GM12878 (cell line): ENCODE results near the gene PPP1R1B. TPM values are rescaled to one million over a fixed set of nuclear protein-coding genes. Genes with fewer than 3 reads are reported as not detected.

ENCODE experiments used
- ATAC-seq: fragments of 200-7000 bp; cut with Tn5 transposase; 3 replicates; pipeline ENCODE4 v1.9.1; 2020; ENCODE audit warnings: mild to moderate bottlenecking, moderate library complexity
- BruUV-seq: library from RNA; stranded (reverse); fragments of 400-500 nt; replicated peaks from 2 replicates; lab custom pipeline; 2021; lab: Mats Ljungman, UMichigan
- CTCF ChIA-PET: fragments of 300-600 bp; sonication (Branson Sonifier 250); formaldehyde crosslinking; extraction: SDS; loops from one replicate; lab custom pipeline; 2021; ENCODE audit warnings: inconsistent platforms; lab: Yijun Ruan, JAX
- POLR2A ChIA-PET: fragments of 350-600 bp; formaldehyde crosslinking; extraction: SDS; loops from one replicate; lab custom pipeline; 2021; ENCODE audit warnings: inconsistent platforms; lab: Charles Lee
- RAD21 ChIA-PET: fragments of 300-600 bp; sonication (Branson Sonifier 250); formaldehyde crosslinking; loops from one replicate; lab custom pipeline; 2023; ENCODE audit warnings: antibody characterized with exemption; ENCODE audit not compliant: unreplicated experiment; lab: Charles Lee
- SMC1A ChIA-PET: fragments of 300-600 bp; sonication (Branson Sonifier 250); formaldehyde crosslinking; loops from one replicate; lab custom pipeline; 2023; ENCODE audit not compliant: unreplicated experiment, uncharacterized antibody; lab: Charles Lee
- DNase-seq: peaks from one replicate; pipeline ENCODE4 v3.0.0-alpha.2; 2011; ENCODE audit warnings: low read depth, low spot score
- FAIRE-seq: peaks from 3 replicates; lab custom pipeline; 2011; peaks lifted over from hg19 to GRCh38; lab: Jason Lieb, UNC
- H2AFZ ChIP-seq: 2 replicates; pipeline ENCODE4 v1.6.0; 2011; ENCODE audit warnings: low read depth, low read length, control low read depth; ENCODE audit not compliant: control insufficient read depth
- H3K27ac ChIP-seq: 2 replicates; pipeline ENCODE4 v1.5.1; 2011; ENCODE audit warnings: control low read depth; ENCODE audit not compliant: control insufficient read depth, insufficient read depth
- H3K27me3 ChIP-seq, 2 experiments: replicated peaks in 1 of 2; 2 replicates each; pipeline versions ENCODE4 v1.6.0 to v1.6.1; 2011; ENCODE audit warnings: low read length in 1 of 2; ENCODE audit not compliant: control insufficient read depth in 2 of 2, insufficient read depth in 2 of 2
- H3K36me3 ChIP-seq, 2 experiments: 2 replicates each; pipeline ENCODE4 v1.5.1; 2011; ENCODE audit warnings: low read length in 1 of 2; ENCODE audit not compliant: control insufficient read depth in 2 of 2, insufficient read depth in 2 of 2
- H3K4me1 ChIP-seq: 2 replicates; pipeline ENCODE4 v1.6.1; 2011; ENCODE audit warnings: mild to moderate bottlenecking, low read length, moderate library complexity, mixed read lengths; ENCODE audit not compliant: control insufficient read depth, insufficient read depth
- H3K4me2 ChIP-seq: 2 replicates; pipeline ENCODE4 v1.6.0; 2011; ENCODE audit warnings: control low read depth; ENCODE audit not compliant: control insufficient read depth, insufficient read depth
- H3K4me3 ChIP-seq: fragments of 200-600 bp; sonication (generic); 2 replicates; pipeline ENCODE4 v1.5.1; 2016
- H3K79me2 ChIP-seq: 2 replicates; pipeline ENCODE4 v1.6.0; 2011; ENCODE audit warnings: low read length; ENCODE audit not compliant: control insufficient read depth, insufficient read depth
- H3K9ac ChIP-seq: 2 replicates; pipeline ENCODE4 v1.8.0; 2011; ENCODE audit warnings: low read length, control low read depth, mixed read lengths; ENCODE audit not compliant: control insufficient read depth, insufficient read depth
- H3K9me3 ChIP-seq: replicated peaks from 3 replicates; pipeline ENCODE4 v1.5.1; 2011; ENCODE audit warnings: mild to moderate bottlenecking, low read length; ENCODE audit not compliant: control insufficient read depth, insufficient read depth
- H4K20me1 ChIP-seq: 2 replicates; pipeline ENCODE4 v1.6.0; 2011; ENCODE audit not compliant: control insufficient read depth, insufficient read depth
- BACH1 ChIP-seq: fragments of 450-650 bp; IDR thresholded peaks from 2 replicates; pipeline ENCODE4 v1.6.1; 2017; ENCODE audit warnings: mild to moderate bottlenecking, borderline replicate concordance
- CBX3 ChIP-seq: fragments of 200-600 bp; sonication (generic); IDR thresholded peaks from 2 replicates; pipeline ENCODE4 v1.6.1; 2016; ENCODE audit warnings: low read depth, borderline replicate concordance
- CHD4 ChIP-seq: fragments of 200-600 bp; sonication (generic); IDR thresholded peaks from 2 replicates; pipeline ENCODE4 v1.6.1; 2016; ENCODE audit warnings: mild to moderate bottlenecking
- WGBS: methylation state at CpG from one replicate; pipeline ENCODE4 v1.1.6; 2016; ENCODE audit warnings: low lambda C conversion rate; ENCODE audit not compliant: insufficient replicate concordance, insufficient coverage; ENCODE audit errors: missing lambda C conversion rate; 5-methylcytosine and 5-hydroxymethylcytosine counted together
- in situ Hi-C: fragments of 300-500 bp; cut with MboI; formaldehyde crosslinking; loops from 9 replicates; pipeline ENCODE4 v1.14.3; 2018; ENCODE audit warnings: mixed read lengths
- intact Hi-C: fragments of 100-400 bp; cut with micrococcal nuclease; formaldehyde crosslinking; loops from one replicate; pipeline ENCODE4 v1.14.2; 2022; ENCODE audit not compliant: unreplicated experiment
- polyA plus RNA-seq, 11 experiments: library from polyadenylated mRNA; depleted of rRNA in 4 of 11; unstranded in 6 of 11; stranded (reverse) in 5 of 11; fragments of >200 nt; fragmentation: Nextera tagmentation in 4 of 11; fragmentation: Illumina TruSeq in 1 of 11; extraction: Ambion mirVana in 4 of 11; extraction: Trizol in 1 of 11; gene quantifications; 1 replicate in 1 of 11; 2 replicates in 10 of 11; pipeline versions ENCODE4 v1.2.1 to v1.2.3, GENCODE V29; 2011 to 2016; ENCODE audit warnings: inconsistent platforms in 2 of 11, missing spikeins in 2 of 11, low read depth in 1 of 11
- total RNA-seq, 4 experiments: library from RNA; depleted of rRNA in 3 of 4; stranded (reverse); fragments of >200 nt in 3 of 4; fragmentation: Illumina TruSeq in 1 of 4; extraction: Trizol in 1 of 4; gene quantifications; 2 replicates each; pipeline versions ENCODE4 v1.2.1 to v1.2.3, GENCODE V29; 2013 to 2021
- TF ChIP-seq, protein P1 (sequence below): fragments of 450-650 bp; IDR thresholded peaks from 2 replicates; pipeline ENCODE4 v1.6.1; 2014; ENCODE audit warnings: mild to moderate bottlenecking
- TF ChIP-seq, protein P2 (sequence below): IDR thresholded peaks from 2 replicates; pipeline ENCODE4 v1.6.1; 2012; ENCODE audit warnings: mild to moderate bottlenecking, low read depth, low read length
- TF ChIP-seq, protein P3 (sequence below): IDR thresholded peaks from 2 replicates; pipeline ENCODE4 v1.6.1; 2011; ENCODE audit warnings: borderline replicate concordance, low read depth, mild to moderate bottlenecking, moderate library complexity, mixed read lengths, low read length; ENCODE audit not compliant: insufficient read depth; ENCODE audit errors: extremely low read length

Gene PPP1R1B
- total and polyA plus RNA-seq, 10 of the 15 experiments (the other 5 are each of a cell fraction or from before 2014, with no cell fraction given) = 0.08 TPM; not detected in 9

DNA sequence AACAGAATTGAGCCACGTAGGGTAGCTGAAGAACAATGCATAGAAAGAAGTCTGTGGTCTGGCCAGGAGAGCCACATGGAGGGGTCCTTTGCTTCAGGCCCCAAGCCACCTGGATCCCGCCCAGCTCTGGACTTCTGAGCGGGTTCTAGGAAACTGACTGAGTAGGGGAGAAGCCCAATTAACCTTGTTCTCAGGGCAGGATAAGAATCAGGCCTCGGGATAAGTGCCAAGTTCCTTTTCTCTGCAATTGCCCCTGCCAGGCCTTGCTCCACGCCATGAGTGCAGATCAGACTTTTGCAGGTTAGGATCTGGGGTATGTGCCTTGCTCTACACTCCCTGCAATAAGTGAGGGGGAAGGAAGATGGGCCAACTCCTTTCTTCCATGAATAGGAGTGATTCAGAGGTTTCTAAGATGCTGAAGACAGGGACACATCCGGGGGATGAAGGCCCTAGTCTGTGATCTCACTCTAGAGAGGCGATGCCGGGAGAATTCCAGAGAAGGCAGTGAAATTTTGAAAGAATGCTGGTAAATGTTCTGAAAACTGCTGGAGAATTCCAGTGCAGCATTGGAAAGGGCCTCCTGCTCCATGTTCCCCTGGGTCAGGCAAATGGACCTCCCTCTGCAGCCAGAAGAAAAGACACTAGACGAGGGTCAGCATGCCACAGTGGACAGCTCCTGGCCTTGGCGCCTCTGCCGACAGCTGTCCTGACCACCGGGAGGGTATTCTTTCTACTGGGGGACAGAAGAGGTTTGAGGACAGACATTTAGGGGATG, 24.8 kb upstream of the PPP1R1B start:
- in situ Hi-C loops = no loop called here
- no TSS peak for BruUV-seq
- peaks cover 49 to 56% of the 10 kb centered on the region in 2 experiments for H3K27me3 ChIP-seq

More for the DNA sequence above, 24.8 kb upstream of the PPP1R1B start:
- no peak overlapping the region for H2AFZ ChIP-seq
- H3K4me1 ChIP-seq = peaks cover 6% of the 10 kb centered on the region; the same call in 1 of the 2 replicates
- H3K9ac ChIP-seq = no peak overlapping the region
- H3K9me3 ChIP-seq = no peaks in the 10 kb centered on the region
- 21% methylated on average over 12 of the region's 12 CpGs for WGBS
- no peak overlapping the region for H3K4me2 ChIP-seq
- TF ChIP-seq, protein P1, sequence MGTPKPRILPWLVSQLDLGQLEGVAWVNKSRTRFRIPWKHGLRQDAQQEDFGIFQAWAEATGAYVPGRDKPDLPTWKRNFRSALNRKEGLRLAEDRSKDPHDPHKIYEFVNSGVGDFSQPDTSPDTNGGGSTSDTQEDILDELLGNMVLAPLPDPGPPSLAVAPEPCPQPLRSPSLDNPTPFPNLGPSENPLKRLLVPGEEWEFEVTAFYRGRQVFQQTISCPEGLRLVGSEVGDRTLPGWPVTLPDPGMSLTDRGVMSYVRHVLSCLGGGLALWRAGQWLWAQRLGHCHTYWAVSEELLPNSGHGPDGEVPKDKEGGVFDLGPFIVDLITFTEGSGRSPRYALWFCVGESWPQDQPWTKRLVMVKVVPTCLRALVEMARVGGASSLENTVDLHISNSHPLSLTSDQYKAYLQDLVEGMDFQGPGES = no peak
- no peak for TF ChIP-seq CBX3
- no peak for TF ChIP-seq BACH1
- TF ChIP-seq, protein P2, sequence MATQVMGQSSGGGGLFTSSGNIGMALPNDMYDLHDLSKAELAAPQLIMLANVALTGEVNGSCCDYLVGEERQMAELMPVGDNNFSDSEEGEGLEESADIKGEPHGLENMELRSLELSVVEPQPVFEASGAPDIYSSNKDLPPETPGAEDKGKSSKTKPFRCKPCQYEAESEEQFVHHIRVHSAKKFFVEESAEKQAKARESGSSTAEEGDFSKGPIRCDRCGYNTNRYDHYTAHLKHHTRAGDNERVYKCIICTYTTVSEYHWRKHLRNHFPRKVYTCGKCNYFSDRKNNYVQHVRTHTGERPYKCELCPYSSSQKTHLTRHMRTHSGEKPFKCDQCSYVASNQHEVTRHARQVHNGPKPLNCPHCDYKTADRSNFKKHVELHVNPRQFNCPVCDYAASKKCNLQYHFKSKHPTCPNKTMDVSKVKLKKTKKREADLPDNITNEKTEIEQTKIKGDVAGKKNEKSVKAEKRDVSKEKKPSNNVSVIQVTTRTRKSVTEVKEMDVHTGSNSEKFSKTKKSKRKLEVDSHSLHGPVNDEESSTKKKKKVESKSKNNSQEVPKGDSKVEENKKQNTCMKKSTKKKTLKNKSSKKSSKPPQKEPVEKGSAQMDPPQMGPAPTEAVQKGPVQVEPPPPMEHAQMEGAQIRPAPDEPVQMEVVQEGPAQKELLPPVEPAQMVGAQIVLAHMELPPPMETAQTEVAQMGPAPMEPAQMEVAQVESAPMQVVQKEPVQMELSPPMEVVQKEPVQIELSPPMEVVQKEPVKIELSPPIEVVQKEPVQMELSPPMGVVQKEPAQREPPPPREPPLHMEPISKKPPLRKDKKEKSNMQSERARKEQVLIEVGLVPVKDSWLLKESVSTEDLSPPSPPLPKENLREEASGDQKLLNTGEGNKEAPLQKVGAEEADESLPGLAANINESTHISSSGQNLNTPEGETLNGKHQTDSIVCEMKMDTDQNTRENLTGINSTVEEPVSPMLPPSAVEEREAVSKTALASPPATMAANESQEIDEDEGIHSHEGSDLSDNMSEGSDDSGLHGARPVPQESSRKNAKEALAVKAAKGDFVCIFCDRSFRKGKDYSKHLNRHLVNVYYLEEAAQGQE = no peak
- TF ChIP-seq CHD4 = no peak
- TF ChIP-seq, protein P3, sequence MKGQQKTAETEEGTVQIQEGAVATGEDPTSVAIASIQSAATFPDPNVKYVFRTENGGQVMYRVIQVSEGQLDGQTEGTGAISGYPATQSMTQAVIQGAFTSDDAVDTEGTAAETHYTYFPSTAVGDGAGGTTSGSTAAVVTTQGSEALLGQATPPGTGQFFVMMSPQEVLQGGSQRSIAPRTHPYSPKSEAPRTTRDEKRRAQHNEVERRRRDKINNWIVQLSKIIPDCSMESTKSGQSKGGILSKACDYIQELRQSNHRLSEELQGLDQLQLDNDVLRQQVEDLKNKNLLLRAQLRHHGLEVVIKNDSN = no peak
- TF ChIP-seq, all 136 proteins: peak for 0
- intact Hi-C loops = no loop called here
- DNase-seq (no peak), FAIRE-seq (no peak), ATAC-seq (no peak)
- ChIA-PET RAD21 (no interaction called here), POLR2A (no interaction called here), CTCF (no interaction called here), SMC1A (no interaction called here)
- H4K20me1 ChIP-seq = no peaks in the 10 kb centered on the region
- no peak overlapping the region for H3K4me3 ChIP-seq
- no peaks in the 10 kb centered on the region for H3K79me2 ChIP-seq
- H3K27ac ChIP-seq = no peak overlapping the region
- no peaks in the 10 kb centered on the region for H3K36me3 ChIP-seq
